CD4-positive, alpha-beta memory T cell (primary cell): Measurements from ENCODE around the gene SPRY4. TPM values are rescaled to one million over a fixed set of nuclear protein-coding genes. Genes with fewer than 3 reads are reported as not detected.

ENCODE experiments used
- CTCF ChIA-PET: fragments of 350-600 bp; sonication (Branson Sonifier 250); formaldehyde crosslinking; loops from one replicate; lab custom pipeline; 2021; ENCODE audit warnings: inconsistent platforms; ENCODE audit not compliant: partially characterized antibody; lab: Charles Lee
- POLR2A ChIA-PET: fragments of 350-600 bp; sonication (Branson Sonifier 250); formaldehyde crosslinking; loops from one replicate; lab custom pipeline; 2021; ENCODE audit not compliant: partially characterized antibody; lab: Charles Lee
- DNase-seq, 5 donors: peaks; one replicate each; pipeline versions ENCODE4 v3.0.0 to v3.0.0-alpha.2; 2020 to 2022; ENCODE audit warnings: mixed read lengths in 1 of 5
- H3K27ac ChIP-seq: one replicate; pipeline ENCODE4 v1.7.0; 2013; ENCODE audit warnings: low read depth, low read length
- H3K27me3 ChIP-seq: 2 replicates; pipeline ENCODE4 v1.7.0; 2013; ENCODE audit warnings: mild to moderate bottlenecking, low read length, moderate library complexity; ENCODE audit not compliant: insufficient read depth
- H3K36me3 ChIP-seq: 2 replicates; pipeline ENCODE4 v1.7.0; 2013; ENCODE audit warnings: mild to moderate bottlenecking, low read length, moderate library complexity; ENCODE audit not compliant: insufficient read depth
- H3K4me1 ChIP-seq: 2 replicates; pipeline ENCODE4 v1.7.0; 2013; ENCODE audit warnings: mild to moderate bottlenecking, low read length, moderate library complexity; ENCODE audit not compliant: insufficient read depth
- H3K4me3 ChIP-seq, 2 donors: one replicate each; pipeline ENCODE4 v1.7.0; 2013; ENCODE audit warnings: low read length in 2 of 2, mild to moderate bottlenecking in 1 of 2
- H3K9me3 ChIP-seq, 2 donors: one replicate each; pipeline ENCODE4 v1.7.0; 2013; ENCODE audit warnings: low read length in 2 of 2, control low read depth in 1 of 2; ENCODE audit not compliant: control insufficient read depth in 1 of 2
- H3K27ac Mint-ChIP-seq, 7 donors: one replicate each; pipeline ENCODE4 v1.8.0; 2020 to 2021; ENCODE audit warnings: mixed read lengths in 7 of 7, mild to moderate bottlenecking in 6 of 7, inconsistent platforms in 3 of 7, moderate library complexity in 3 of 7
- H3K27me3 Mint-ChIP-seq, 2 donors: one replicate each; pipeline ENCODE4 v1.8.0; 2020 to 2021; ENCODE audit warnings: mixed read lengths in 2 of 2
- H3K36me3 Mint-ChIP-seq, 2 donors: one replicate each; pipeline ENCODE4 v1.8.0; 2020 to 2021; ENCODE audit warnings: mixed read lengths in 2 of 2, inconsistent platforms in 1 of 2, mild to moderate bottlenecking in 1 of 2
- H3K4me1 Mint-ChIP-seq, 4 donors: one replicate each; pipeline ENCODE4 v1.8.0; 2020 to 2021; ENCODE audit warnings: mixed read lengths in 4 of 4, mild to moderate bottlenecking in 1 of 4
- H3K4me3 Mint-ChIP-seq, 8 donors: one replicate each; pipeline ENCODE4 v1.8.0; 2020 to 2021; ENCODE audit warnings: mixed read lengths in 8 of 8, mild to moderate bottlenecking in 7 of 8, moderate library complexity in 6 of 8, inconsistent platforms in 3 of 8
- H3K9me3 Mint-ChIP-seq, 8 donors: one replicate each; pipeline ENCODE4 v1.8.0; 2020 to 2021; ENCODE audit warnings: mixed read lengths in 8 of 8, mild to moderate bottlenecking in 5 of 8, inconsistent platforms in 3 of 8, moderate library complexity in 1 of 8
- intact Hi-C: fragments of 100-400 bp; cut with micrococcal nuclease; formaldehyde crosslinking; loops from one replicate; pipeline ENCODE4 v1.15.1; 2023
- polyA plus RNA-seq, 2 donors: library from polyadenylated mRNA; unstranded; fragments of 300-500 nt; fragmentation: Illumina TruSeq; gene quantifications; one replicate each; pipeline ENCODE4 v1.2.3, GENCODE V29; 2021
- total RNA-seq, 2 experiments: library from RNA; stranded (reverse); gene quantifications; one replicate each; pipeline ENCODE4 v1.2.3, GENCODE V29; 2021

Gene SPRY4
- total and polyA plus RNA-seq, 4 experiments from 2014 or later: not detected

- peaks cover 0 to 1% (median 0%) of the 10 kb centered on the region in 8 donors for H3K9me3 Mint-ChIP-seq
- H3K27me3 Mint-ChIP-seq: no peaks in the 10 kb centered on the region
- ChIA-PET CTCF (no interaction called here), POLR2A (no interaction called here)
- intact Hi-C loops: no loop called here
- no peak overlapping the region for H3K4me3 Mint-ChIP-seq
- H3K27me3 ChIP-seq: no peaks in the 10 kb centered on the region
- H3K4me3 ChIP-seq: no peak overlapping the region
- H3K9me3 ChIP-seq: no peaks in the 10 kb centered on the region
- H3K27ac ChIP-seq: no peak overlapping the region
- DNase-seq: no peak
- peaks cover 41% of the 10 kb centered on the region for H3K4me1 ChIP-seq
- no peaks in the 10 kb centered on the region for H3K36me3 ChIP-seq
- peaks cover 0 to 6% of the 10 kb centered on the region in 2 donors for H3K36me3 Mint-ChIP-seq
- peak overlapping the region in 2 of 7 donors; percentile 13 to 51 for H3K27ac Mint-ChIP-seq
- peaks cover 33 to 56% (median 39%) of the 10 kb centered on the region in 4 donors for H3K4me1 Mint-ChIP-seq
These were observed 35.8 kb upstream of the SPRY4 start for GRCh38 chr5:142360607-142361120.

- no peaks in the 10 kb centered on the region for H3K9me3 ChIP-seq
- Mint-ChIP-seq H3K4me1 (peaks cover 32 to 57% (median 39%) of the 10 kb centered on the region in 4 donors), H3K9me3 (no peaks in the 10 kb centered on the region), H3K27ac (peak overlapping the region in 4 of 7 donors; percentile 13 to 61 (median 52)), H3K36me3 (peaks cover 0 to 6% of the 10 kb centered on the region in 2 donors), H3K27me3 (no peaks in the 10 kb centered on the region), H3K4me3 (peak overlapping the region in 1 of 8 donors; percentile 3)
- H3K36me3 ChIP-seq: no peaks in the 10 kb centered on the region
- no peak overlapping the region for H3K27ac ChIP-seq
- no peak overlapping the region for H3K4me3 ChIP-seq
- CTCF ChIA-PET: no interaction called here
- POLR2A ChIA-PET: interaction anchor here (0.9 to 1.3 kb wide), 2 partner anchors 66 to 72 kb away, joined by 3 to 5 read pairs; no protein-coding TSS in a partner anchor
- intact Hi-C loops: no loop called here
- no peak for DNase-seq
- H3K4me1 ChIP-seq: peaks cover 43% of the 10 kb centered on the region
- no peaks in the 10 kb centered on the region for H3K27me3 ChIP-seq
These were observed 35.3 kb upstream of the SPRY4 start for GRCh38 chr5:142360051-142360498.

GRCh38 chr5:142358648-142359047, 33.8 kb upstream of the SPRY4 start:
- Histone ChIP-seq H3K4me1 (peaks cover 47% of the 10 kb centered on the region), H3K9me3 (no peaks in the 10 kb centered on the region), H3K27me3 (no peaks in the 10 kb centered on the region), H3K27ac (no peak overlapping the region), H3K4me3 (no peak overlapping the region), H3K36me3 (no peaks in the 10 kb centered on the region)
- H3K27ac Mint-ChIP-seq: peak overlapping the region in 3 of 7 donors; percentile 5 to 94 (median 84)
- H3K27me3 Mint-ChIP-seq: no peaks in the 10 kb centered on the region
- H3K4me1 Mint-ChIP-seq: peaks cover 38 to 61% (median 43%) of the 10 kb centered on the region in 4 donors
- no peak for DNase-seq
- ChIA-PET CTCF (interaction anchor here (0.8 kb wide), 1 partner anchor 8 kb away, joined by 4 read pairs; no protein-coding TSS in a partner anchor), POLR2A (interaction anchor here (0.5 to 4.0 kb wide), 7 partner anchors 8 to 145 kb away, joined by 3 to 17 read pairs (median 5); no protein-coding TSS in a partner anchor)
- peak overlapping the region in 3 of 8 donors; percentile 14 to 93 (median 34) for H3K4me3 Mint-ChIP-seq
- intact Hi-C loops: loop anchor here (10.0 kb wide), 1 partner anchor 204 kb away; no protein-coding TSS in a partner anchor
- H3K36me3 Mint-ChIP-seq: peaks cover 0 to 6% of the 10 kb centered on the region in 2 donors
- H3K9me3 Mint-ChIP-seq: no peaks in the 10 kb centered on the region

- H3K9me3 ChIP-seq: no peaks in the 10 kb centered on the region
- H3K4me3 ChIP-seq: no peak overlapping the region
- no peak overlapping the region for H3K27ac ChIP-seq
- H3K4me3 Mint-ChIP-seq: peak overlapping the region; percentile 81 to 93 (median 86)
- intact Hi-C loops: loop anchor here (10.0 kb wide), 1 partner anchor 203 kb away; no protein-coding TSS in a partner anchor
- no peaks in the 10 kb centered on the region for H3K36me3 ChIP-seq
- ChIA-PET POLR2A (interaction anchor here (0.7 to 4.0 kb wide), 11 partner anchors 8 to 135 kb away, joined by 3 to 17 read pairs (median 5); partner anchors contain the start of gene SPRY4), CTCF (interaction anchor here (0.8 kb wide), 1 partner anchor 9 kb away, joined by 4 read pairs; no protein-coding TSS in a partner anchor)
- H3K27me3 ChIP-seq: no peaks in the 10 kb centered on the region
- H3K27ac Mint-ChIP-seq: peak overlapping the region; percentile 74 to 94 (median 84)
- peaks cover 40 to 64% (median 46%) of the 10 kb centered on the region in 4 donors for H3K4me1 Mint-ChIP-seq
- no peaks in the 10 kb centered on the region for H3K9me3 Mint-ChIP-seq
- H3K36me3 Mint-ChIP-seq: peaks cover 0 to 6% of the 10 kb centered on the region in 2 donors
- H3K27me3 Mint-ChIP-seq: no peaks in the 10 kb centered on the region
- no peak for DNase-seq
- H3K4me1 ChIP-seq: peaks cover 47% of the 10 kb centered on the region
These were observed 33.3 kb upstream of the SPRY4 start for GRCh38 chr5:142358121-142358520.

GRCh38 chr5:142357469-142358090, 32.8 kb upstream of the SPRY4 start:
- peaks cover 0 to 6% of the 10 kb centered on the region in 2 donors for H3K36me3 Mint-ChIP-seq
- H3K4me3 ChIP-seq: peak overlapping the region; percentile 38 to 84
- H3K4me3 Mint-ChIP-seq: peak overlapping the region; percentile 81 to 93 (median 86)
- peak overlapping the region; percentile 68 for H3K27ac ChIP-seq
- no peaks in the 10 kb centered on the region for H3K9me3 ChIP-seq
- peaks cover 41 to 67% (median 48%) of the 10 kb centered on the region in 4 donors for H3K4me1 Mint-ChIP-seq
- ChIA-PET CTCF (no interaction called here), POLR2A (interaction anchor here (0.7 to 4.0 kb wide), 15 partner anchors 9 to 271 kb away, joined by 3 to 17 read pairs (median 5); partner anchors contain the start of gene SPRY4)
- no peaks in the 10 kb centered on the region for H3K36me3 ChIP-seq
- no peaks in the 10 kb centered on the region for H3K27me3 Mint-ChIP-seq
- peak overlapping the region; percentile 74 to 94 (median 84) for H3K27ac Mint-ChIP-seq
- DNase-seq: peak in 3 of 5 donors; percentile 5 to 19 (median 10)
- no peaks in the 10 kb centered on the region for H3K27me3 ChIP-seq
- intact Hi-C loops: loop anchor here (1.0 to 10.0 kb wide), 5 partner anchors 32 to 249 kb away; partner anchors contain the start of genes NDFIP1 and SPRY4
- peaks cover 47% of the 10 kb centered on the region for H3K4me1 ChIP-seq
- no peaks in the 10 kb centered on the region for H3K9me3 Mint-ChIP-seq

GRCh38 chr5:142356716-142357468, 32.1 kb upstream of the SPRY4 start:
- Mint-ChIP-seq H3K27me3 (no peaks in the 10 kb centered on the region), H3K27ac (peak overlapping the region; percentile 88 to 95 (median 93)), H3K4me1 (peaks cover 41 to 67% (median 48%) of the 10 kb centered on the region in 4 donors), H3K4me3 (peak overlapping the region; percentile 88 to 93 (median 89)), H3K36me3 (peaks cover 0 to 6% of the 10 kb centered on the region in 2 donors), H3K9me3 (no peaks in the 10 kb centered on the region)
- no peaks in the 10 kb centered on the region for H3K36me3 ChIP-seq
- H3K27ac ChIP-seq: peak overlapping the region; percentile 68
- CTCF ChIA-PET: interaction anchor here (0.6 kb wide), 2 partner anchors 59 to 150 kb away, joined by 3 read pairs; no protein-coding TSS in a partner anchor
- intact Hi-C loops: loop anchor here (1.0 to 10.0 kb wide), 5 partner anchors 32 to 248 kb away; partner anchors contain the start of genes NDFIP1 and SPRY4
- no peaks in the 10 kb centered on the region for H3K9me3 ChIP-seq
- peak; percentile 86 to 91 (median 89) for DNase-seq
- H3K4me1 ChIP-seq: peaks cover 47% of the 10 kb centered on the region
- POLR2A ChIA-PET: interaction anchor here (0.6 to 4.0 kb wide), 17 partner anchors 8 to 1047 kb away, joined by 3 to 17 read pairs (median 5); partner anchors contain the start of gene SPRY4
- H3K27me3 ChIP-seq: no peaks in the 10 kb centered on the region
- H3K4me3 ChIP-seq: peak overlapping the region; percentile 38 to 84
